ENCODE measurements around the gene SNX30.

Gene SNX30

DNA sequence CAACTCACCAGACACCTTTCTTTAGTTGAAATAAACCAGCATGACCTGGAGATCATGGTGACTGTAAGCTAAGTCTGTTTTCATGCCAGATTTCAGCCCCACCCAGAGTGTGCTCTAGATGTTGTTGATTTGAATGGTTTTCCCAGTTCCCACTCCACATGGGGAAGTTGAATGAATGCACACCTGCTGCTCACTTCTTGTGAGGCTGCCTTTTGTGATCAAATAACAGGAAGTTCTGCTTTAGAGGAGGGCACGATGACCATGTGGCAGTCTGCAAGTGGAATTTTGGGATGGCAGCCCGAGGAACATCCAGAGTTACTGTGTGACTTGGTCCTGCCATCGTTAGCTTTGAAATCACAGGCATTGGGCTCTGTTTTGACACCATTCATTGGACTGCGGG lies 121.5 kb downstream of the SNX30 start:
- Histone ChIP-seq H3K4me1 (ENCODE audit: control insufficient read depth, insufficient read depth, low read length) (no peaks in the 10 kb centered on the region), H3K4me3 (ENCODE audit: low read depth, low read length) (no peak overlapping the region), H3K9me3 (ENCODE audit: control insufficient read depth, insufficient read depth, low read depth, low read length) (no peaks in the 10 kb centered on the region), H3K36me3 (ENCODE audit: control insufficient read depth in 2 of 2, insufficient read depth in 1 of 2, low read length in 2 of 2) (peaks cover 3 to 23% of the 10 kb centered on the region in 2 experiments; a peak in 2 of 3 replicates), H3K27ac (ENCODE audit: extremely low read depth, low read depth, low read length) (no peak overlapping the region)
- ChIA-PET POLR2A (no interaction called here), CTCF (no interaction called here)
- no peak for TF ChIP-seq ZNF24 (tag by site-specific recombination; IDR thresholded peaks at IDR 0.05)
- TF ChIP-seq PRDM4 (tag by site-specific recombination; IDR thresholded peaks at IDR 0.05), result no peak
- no peak for TF ChIP-seq ZNF792 (tag by site-specific recombination; IDR thresholded peaks at IDR 0.05)
- TF ChIP-seq, protein P1, sequence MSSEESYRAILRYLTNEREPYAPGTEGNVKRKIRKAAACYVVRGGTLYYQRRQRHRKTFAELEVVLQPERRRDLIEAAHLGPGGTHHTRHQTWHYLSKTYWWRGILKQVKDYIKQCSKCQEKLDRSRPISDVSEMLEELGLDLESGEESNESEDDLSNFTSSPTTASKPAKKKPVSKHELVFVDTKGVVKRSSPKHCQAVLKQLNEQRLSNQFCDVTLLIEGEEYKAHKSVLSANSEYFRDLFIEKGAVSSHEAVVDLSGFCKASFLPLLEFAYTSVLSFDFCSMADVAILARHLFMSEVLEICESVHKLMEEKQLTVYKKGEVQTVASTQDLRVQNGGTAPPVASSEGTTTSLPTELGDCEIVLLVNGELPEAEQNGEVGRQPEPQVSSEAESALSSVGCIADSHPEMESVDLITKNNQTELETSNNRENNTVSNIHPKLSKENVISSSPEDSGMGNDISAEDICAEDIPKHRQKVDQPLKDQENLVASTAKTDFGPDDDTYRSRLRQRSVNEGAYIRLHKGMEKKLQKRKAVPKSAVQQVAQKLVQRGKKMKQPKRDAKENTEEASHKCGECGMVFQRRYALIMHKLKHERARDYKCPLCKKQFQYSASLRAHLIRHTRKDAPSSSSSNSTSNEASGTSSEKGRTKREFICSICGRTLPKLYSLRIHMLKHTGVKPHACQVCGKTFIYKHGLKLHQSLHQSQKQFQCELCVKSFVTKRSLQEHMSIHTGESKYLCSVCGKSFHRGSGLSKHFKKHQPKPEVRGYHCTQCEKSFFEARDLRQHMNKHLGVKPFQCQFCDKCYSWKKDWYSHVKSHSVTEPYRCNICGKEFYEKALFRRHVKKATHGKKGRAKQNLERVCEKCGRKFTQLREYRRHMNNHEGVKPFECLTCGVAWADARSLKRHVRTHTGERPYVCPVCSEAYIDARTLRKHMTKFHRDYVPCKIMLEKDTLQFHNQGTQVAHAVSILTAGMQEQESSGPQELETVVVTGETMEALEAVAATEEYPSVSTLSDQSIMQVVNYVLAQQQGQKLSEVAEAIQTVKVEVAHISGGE (tag by site-specific recombination; conservative IDR thresholded peaks at IDR 0.05; ENCODE audit: low read depth), result no peak
- no peak for TF ChIP-seq ZFP69B (tag by site-specific recombination; IDR thresholded peaks at IDR 0.05)
- TF ChIP-seq KLF10 (tag by site-specific recombination; IDR thresholded peaks at IDR 0.05), result no peak
- TF ChIP-seq ZNF146 (tag by site-specific recombination; IDR thresholded peaks at IDR 0.05), result no peak
- TF ChIP-seq ZNF157 (tag by site-specific recombination; IDR thresholded peaks at IDR 0.05), result no peak
- no peak for TF ChIP-seq ZNF174 (tag by site-specific recombination; IDR thresholded peaks at IDR 0.05)
- TF ChIP-seq KLF9 (tag by site-specific recombination; IDR thresholded peaks at IDR 0.05; ENCODE audit: low read depth), result no peak
- TF ChIP-seq ZNF600 (tag by site-specific recombination; IDR thresholded peaks at IDR 0.05), result no peak
- TF ChIP-seq ZNF548 (tag by site-specific recombination; IDR thresholded peaks at IDR 0.05), result no peak
- TF ChIP-seq TCF7L2 (IDR thresholded peaks at IDR 0.05; ENCODE audit: borderline replicate concordance, low read depth, low read length), result no peak
- no peak for TF ChIP-seq ZNF549 (tag by site-specific recombination; IDR thresholded peaks at IDR 0.05)
- no peak for TF ChIP-seq KLF1 (tag by site-specific recombination; IDR thresholded peaks at IDR 0.05)
- TF ChIP-seq ZNF510 (tag by site-specific recombination; IDR thresholded peaks at IDR 0.05; ENCODE audit: insufficient replicate concordance), result no peak
- no peak for TF ChIP-seq ZXDB (tag by site-specific recombination; IDR thresholded peaks at IDR 0.05)
- TF ChIP-seq, protein P2, sequence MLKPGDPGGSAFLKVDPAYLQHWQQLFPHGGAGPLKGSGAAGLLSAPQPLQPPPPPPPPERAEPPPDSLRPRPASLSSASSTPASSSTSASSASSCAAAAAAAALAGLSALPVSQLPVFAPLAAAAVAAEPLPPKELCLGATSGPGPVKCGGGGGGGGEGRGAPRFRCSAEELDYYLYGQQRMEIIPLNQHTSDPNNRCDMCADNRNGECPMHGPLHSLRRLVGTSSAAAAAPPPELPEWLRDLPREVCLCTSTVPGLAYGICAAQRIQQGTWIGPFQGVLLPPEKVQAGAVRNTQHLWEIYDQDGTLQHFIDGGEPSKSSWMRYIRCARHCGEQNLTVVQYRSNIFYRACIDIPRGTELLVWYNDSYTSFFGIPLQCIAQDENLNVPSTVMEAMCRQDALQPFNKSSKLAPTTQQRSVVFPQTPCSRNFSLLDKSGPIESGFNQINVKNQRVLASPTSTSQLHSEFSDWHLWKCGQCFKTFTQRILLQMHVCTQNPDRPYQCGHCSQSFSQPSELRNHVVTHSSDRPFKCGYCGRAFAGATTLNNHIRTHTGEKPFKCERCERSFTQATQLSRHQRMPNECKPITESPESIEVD (tag by site-specific recombination; IDR thresholded peaks at IDR 0.05), result no peak

GRCh38 chr9:112873773-112874405 lies 123.3 kb downstream of the SNX30 start:
- POLR2A ChIA-PET, result no interaction called here
- H3K27ac ChIP-seq (ENCODE audit: extremely low read depth, low read depth, low read length), result no peak overlapping the region
- no peaks in the 10 kb centered on the region for H3K9me3 ChIP-seq (ENCODE audit: control insufficient read depth, insufficient read depth, low read depth, low read length)
- CTCF ChIA-PET, result interaction anchor here (0.6 kb wide), 1 partner anchor 29 kb away, joined by 3 read pairs; no protein-coding TSS in a partner anchor
- H3K4me1 ChIP-seq (ENCODE audit: control insufficient read depth, insufficient read depth, low read length), result no peaks in the 10 kb centered on the region
- peaks cover 3 to 21% of the 10 kb centered on the region in 2 experiments; a peak in 2 of 3 replicates for H3K36me3 ChIP-seq (ENCODE audit: control insufficient read depth in 2 of 2, insufficient read depth in 1 of 2, low read length in 2 of 2)
- H3K4me3 ChIP-seq (ENCODE audit: low read depth, low read length), result no peak overlapping the region
- TF ChIP-seq, protein P3, sequence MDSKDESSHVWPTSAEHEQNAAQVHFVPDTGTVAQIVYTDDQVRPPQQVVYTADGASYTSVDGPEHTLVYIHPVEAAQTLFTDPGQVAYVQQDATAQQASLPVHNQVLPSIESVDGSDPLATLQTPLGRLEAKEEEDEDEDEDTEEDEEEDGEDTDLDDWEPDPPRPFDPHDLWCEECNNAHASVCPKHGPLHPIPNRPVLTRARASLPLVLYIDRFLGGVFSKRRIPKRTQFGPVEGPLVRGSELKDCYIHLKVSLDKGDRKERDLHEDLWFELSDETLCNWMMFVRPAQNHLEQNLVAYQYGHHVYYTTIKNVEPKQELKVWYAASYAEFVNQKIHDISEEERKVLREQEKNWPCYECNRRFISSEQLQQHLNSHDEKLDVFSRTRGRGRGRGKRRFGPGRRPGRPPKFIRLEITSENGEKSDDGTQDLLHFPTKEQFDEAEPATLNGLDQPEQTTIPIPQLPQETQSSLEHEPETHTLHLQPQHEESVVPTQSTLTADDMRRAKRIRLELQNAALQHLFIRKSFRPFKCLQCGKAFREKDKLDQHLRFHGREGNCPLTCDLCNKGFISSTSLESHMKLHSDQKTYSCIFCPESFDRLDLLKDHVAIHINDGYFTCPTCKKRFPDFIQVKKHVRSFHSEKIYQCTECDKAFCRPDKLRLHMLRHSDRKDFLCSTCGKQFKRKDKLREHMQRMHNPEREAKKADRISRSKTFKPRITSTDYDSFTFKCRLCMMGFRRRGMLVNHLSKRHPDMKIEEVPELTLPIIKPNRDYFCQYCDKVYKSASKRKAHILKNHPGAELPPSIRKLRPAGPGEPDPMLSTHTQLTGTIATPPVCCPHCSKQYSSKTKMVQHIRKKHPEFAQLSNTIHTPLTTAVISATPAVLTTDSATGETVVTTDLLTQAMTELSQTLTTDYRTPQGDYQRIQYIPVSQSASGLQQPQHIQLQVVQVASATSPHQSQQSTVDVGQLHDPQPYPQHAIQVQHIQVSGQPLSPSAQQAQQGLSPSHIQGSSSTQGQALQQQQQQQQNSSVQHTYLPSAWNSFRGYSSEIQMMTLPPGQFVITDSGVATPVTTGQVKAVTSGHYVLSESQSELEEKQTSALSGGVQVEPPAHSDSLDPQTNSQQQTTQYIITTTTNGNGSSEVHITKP (tag by site-specific recombination; IDR thresholded peaks at IDR 0.05), result no peak
- TF ChIP-seq ZNF777 (tag by site-specific recombination; IDR thresholded peaks at IDR 0.05; ENCODE audit: borderline replicate concordance), result no peak
- no peak for TF ChIP-seq ZBTB8A (tag by site-specific recombination; IDR thresholded peaks at IDR 0.05)

Measured in HEK293 (cell line).